NCI-H1436 treated with DMSO at 0.1 percent for 48 hours (cell line): ENCODE measurements around the gene LIPH.
"Not testable (repeated sequence)": the region's sequence is repeated elsewhere in the genome, so short reads cannot be mapped to it uniquely, and the experiment has no call there.

Experiments
- DNase-seq: peaks from one replicate; lab custom pipeline; 2025; lab: John Stamatoyannopoulos, UW

LIPH gene

DNA sequence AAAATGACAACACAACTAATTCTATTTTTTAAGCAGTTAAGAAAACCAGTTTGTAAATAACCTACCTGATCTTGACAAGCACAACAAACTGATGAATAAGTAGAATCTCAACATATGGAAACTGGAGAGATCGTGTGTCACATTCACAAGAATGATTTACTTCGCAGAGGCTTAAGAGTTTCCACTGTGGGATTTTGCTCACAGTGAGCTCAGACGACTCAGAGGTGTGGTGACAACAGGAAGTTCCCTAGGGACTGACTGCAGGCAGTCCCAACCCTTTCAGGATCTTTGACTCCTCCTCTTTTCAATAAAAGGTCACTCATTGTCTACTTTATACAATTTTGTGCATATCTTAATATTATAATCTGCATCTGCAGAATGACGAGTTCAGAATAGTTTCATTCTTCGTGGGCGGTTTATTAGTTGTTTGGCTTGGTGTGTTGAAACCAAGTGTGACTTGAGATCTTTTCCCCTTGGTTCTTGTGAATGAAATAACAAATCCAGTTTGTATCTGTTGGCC is at the start of gene LIPH:
LIPH (minus strand) TSS at position 231 of the 520 bp plus-strand sequence; CDS start at position 114, 117 bp downstream.
- no peak for DNase-seq

DNA sequence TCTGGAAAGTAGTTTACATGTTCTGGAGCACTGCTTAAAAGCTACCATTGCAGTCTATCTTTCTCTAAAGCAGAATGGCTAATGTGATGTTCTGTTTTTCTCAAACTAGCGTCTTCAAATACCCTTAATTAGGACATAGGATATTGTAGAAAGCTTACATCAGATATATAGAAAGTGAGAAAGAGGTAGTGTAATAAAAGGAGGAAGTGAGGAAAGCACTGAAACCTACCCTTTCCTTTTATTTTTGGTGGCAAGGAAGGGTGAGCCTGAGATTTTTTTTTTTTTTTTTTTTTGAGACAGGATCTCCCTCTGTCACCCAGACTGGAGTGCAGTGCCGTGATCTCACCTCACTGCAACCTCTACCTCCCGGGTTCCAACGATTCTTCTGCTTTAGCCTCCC is 43.1 kb upstream of the LIPH start:
- no peak for DNase-seq

DNA sequence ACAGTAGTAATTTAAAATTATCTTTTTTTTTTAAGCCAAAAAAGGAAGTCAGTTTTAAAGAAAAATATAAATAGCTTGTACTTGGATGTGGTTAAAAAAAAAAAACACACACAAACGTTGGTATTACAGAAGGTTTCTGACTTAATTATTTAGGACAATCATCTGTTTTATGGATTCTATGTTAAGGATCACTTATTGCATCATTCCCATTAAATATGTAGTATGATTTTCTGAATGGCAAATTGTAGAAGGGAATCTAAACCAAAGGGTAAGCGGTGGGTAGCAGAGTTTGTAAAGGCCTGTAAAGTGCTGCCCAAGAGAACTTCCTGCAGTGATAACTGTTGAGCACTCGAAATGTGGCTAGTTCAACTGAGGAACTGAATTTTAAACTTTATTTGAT is 41.7 kb upstream of the LIPH start:
- no peak for DNase-seq

DNA sequence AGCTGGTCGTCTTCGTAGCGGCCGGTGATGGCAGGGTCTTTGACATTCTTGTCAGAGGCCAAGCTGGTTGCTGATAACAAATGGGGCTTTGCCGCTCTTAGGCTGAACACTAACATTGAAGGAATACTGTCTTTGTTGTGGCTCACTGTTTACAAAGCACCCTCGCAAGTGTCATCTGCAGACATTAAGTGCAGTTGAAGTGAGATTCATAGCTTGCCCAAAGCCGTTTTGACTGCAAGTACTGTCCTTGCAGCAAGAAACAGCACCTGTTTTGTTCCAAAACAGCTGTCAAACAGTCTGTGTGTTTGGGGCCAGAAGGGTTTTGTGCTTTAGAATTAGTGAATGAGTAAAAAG is 34.3 kb upstream of the LIPH start:
- no peak for DNase-seq

DNA sequence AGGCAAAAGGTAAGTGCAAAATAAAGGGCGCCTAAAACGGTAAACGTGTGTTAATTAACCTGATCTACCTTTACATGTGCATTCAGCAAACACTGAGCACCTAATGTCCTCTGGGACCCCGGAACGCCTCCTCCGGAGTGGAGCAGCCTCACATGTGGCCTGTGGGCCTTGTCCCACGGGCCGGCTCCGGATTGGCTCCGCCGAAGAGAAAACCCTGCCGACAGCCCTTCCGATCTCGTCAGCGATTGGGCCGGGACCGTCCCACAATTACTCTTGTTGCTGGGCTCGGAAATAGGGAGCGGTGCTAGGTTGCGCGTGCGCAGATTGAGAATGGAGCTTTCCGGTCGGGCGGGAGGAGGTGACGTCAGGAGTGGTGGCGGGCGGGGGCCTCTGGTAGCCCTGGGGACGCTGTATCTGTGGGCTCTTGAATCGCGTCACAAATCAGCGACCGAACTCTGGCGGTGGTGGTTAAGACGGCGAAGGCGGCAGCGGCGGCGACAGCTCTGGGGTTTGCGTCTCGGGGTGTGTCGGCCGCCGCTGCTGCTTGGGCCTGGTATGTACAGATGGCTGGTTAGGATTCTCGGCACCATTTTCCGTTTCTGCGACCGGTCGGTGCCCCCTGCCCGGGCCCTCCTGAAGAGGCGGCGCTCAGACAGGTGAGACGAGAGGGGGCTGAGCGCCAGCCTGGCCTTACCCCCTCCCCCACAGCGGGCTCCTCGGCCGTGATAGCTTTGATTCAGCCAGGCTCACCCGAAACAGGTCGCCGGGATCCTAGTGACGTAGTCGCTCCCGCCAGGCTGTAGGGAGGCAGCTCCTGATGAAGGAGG is 33.7 kb upstream of the LIPH start, which contains the start of gene SENP2:
SENP2 (plus strand) TSS at position 437 of the 827 bp plus-strand sequence; CDS start at position 556, 119 bp downstream.
- DNase-seq: peak; percentile 97

DNA sequence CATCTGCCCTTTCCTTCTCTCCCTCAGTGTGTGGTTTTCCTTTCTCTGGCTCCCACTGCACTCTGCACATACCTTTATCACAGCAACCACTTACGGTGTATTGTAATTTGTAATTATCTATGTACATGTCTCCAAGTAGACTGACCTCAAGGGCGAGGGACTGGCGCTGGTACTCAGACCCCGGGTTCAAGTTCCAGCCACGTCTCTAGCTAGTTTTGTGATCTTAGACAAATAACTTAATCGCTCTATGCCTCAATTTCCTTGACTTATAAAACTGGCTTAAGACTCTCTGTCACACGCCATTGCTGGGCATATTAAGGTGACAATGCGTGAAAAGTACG is 33.1 kb upstream of the LIPH start:
- DNase-seq: no peak

DNA sequence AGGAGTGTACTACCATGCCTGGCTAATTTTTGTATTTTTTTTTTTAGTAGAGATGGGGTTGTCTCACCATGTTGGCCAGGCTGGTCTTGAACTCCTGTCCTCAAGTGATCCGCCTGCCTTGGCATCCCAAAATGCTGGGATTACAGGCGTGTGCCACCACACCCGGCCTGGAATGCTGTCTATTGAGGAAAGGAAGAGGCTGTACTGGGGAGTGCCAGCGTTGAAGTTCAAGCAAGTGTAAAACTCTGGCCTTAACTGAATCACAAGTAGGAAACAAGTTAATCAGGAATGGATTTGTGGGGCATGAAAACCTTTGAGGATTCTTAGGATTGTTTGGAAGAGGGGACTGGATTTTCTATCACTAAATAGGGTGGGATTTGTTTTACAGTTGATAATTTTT is 32.3 kb upstream of the LIPH start:
- DNase-seq: no peak

DNA sequence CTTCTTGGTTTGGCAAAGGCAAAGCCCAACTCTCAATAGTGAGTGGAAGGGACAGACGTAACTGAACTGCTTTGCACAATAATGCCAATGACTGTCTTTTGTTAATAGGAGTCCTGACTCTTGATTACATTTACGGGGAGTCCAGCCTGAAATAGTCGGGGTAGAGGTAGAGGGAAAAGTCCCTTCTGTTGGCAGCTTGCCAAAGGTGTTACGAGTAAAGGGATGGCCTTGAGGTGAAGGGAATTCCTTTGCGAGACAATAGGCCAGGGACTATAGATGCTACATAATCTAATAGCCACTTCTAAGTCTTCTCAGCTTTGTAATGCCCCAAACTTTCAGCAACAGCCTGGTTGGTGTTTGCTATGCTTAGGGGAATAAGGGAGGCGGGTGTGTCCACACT is 31.5 kb upstream of the LIPH start:
- no peak for DNase-seq

DNA sequence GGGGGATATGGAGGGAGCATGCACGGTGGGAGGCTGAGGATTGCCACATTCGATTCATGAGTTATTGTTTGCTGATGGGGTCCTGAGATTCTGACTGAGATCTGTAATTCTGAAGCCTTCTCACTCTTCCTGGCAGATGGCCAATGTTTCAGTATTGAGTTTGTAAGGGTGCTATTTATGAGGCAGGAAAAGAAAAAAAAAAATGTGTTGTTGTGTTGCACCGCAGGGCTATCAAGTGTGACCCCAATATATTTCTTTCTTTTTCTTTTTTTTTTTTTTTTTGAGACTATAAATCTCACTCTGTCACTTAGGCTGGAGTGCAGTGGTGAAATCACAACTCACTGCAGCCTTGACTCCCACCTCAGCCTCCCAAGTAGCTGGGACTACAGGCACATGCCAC is 30.5 kb upstream of the LIPH start:
- DNase-seq: no peak

DNA sequence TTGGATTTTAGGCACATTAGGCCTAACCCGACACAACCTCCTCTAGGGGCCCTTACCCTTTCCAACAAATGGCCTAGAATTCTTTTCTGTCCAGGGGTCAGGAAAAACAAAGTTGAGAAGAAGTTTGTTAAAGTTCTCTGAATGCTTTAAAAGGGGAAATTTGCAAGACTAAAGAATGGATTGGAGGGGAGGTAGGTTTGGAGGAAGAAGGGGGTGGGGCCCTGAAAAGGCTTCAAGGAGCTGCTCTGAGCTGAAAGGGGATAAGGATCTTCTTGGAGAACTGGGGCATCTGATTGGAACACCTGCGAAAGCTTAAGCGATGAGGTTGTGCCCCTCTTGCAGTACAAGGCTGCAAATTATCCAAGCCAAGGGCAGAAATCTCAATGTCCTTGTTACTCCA is 29.8 kb upstream of the LIPH start:
- DNase-seq: no peak

DNA sequence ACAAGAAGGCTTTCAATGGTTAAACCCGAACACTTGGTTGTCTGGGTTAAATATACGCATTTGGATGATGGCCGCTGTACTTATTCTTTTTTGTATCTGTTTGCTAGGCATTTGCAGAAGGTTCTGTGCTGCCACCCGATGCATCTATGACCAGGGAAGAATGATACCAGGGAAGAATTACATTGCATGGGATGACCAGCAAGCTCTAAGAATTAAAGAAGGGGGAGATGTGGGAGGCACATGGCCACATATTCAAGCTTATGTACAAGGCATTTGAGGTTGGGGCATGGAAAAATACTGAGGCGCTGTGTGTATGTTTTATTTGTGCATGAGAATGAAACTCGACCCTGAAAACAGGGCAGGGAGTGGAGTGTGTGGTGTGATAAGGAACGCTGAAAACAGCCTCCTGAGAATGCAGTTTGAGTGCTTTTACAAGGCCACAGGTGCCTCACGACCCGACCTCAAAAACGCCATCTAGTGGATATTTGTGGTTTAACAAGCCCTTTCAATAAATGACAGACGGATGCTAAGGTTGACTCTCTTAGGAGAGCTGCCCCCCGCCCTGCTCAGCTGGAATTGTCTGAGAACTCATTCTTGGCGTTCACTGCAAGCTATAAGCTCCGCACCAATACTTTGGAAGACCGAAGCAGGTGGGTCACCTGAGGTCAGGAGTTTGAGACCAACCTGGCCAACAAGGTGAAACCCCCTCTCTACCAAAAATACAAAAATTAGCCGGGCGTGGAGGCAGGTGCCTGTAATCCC is 22.9 kb upstream of the LIPH start:
- DNase-seq: peak; percentile 75

DNA sequence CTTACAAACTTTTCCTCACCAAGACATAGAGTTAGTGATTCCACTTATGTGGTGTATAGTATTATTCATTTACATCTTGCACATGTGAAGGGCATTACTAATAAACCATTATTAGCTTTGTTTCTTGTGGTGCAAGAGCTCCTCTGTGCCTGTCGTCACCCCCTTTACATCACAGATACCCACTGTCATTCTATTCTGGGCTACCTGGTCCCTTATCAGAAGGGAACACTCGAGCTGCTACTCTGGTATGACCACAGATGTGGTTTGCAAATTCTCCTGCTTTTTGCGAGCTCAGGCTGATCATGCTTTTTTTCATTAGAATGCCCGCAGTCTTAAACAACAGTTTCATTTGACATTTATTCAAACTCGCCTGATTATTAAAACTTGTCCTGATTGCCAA is 19.8 kb upstream of the LIPH start:
- DNase-seq: no peak

DNA sequence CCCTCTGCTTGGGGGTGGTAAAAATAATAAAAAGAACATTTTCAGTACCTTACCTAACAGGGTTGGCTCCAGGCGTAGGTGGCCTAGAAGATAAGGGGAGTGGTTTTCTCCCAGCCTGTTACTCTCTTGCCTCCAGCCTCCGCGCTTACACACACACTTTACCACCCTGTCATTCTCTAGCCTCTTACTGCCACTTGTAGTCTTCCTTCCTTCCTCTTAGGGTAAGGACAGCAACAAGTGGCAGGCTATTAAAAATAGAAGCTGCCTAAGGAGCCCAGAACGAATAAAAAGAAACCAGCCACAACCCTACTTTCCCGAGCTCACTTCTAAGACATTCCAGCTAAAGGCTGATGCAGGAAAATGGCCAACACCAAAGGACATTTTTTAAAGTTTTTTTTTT is 9.6 kb upstream of the LIPH start:
- DNase-seq: no peak

DNA sequence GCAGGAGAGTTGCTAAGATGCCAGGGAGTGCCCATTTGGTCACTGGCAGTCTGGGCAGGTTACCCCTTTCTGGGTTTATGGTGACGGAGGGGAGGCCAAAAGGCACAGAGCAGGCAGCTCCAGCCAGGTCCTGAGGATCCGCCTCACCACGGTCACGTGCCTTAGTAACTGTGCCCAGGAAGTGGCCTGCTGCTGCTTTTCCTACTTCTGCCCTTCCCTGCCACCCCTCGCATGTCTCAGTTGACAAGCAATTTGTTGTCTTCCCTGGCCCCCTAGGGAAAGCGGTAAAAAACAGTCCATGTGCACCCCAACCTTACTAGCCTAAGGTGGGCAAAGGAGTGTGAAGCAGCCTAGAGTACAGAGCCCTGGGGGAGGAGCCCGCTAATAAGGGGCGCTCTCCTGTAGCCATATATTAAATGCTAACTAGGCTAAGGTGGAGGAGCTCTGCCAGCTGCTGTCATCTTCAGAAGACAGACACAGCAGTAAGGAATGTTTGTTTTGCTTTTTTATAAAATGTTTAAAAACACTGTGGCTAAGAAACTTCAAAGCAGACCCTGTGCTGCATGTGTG is 9.1 kb upstream of the LIPH start:
- DNase-seq: no peak

DNA sequence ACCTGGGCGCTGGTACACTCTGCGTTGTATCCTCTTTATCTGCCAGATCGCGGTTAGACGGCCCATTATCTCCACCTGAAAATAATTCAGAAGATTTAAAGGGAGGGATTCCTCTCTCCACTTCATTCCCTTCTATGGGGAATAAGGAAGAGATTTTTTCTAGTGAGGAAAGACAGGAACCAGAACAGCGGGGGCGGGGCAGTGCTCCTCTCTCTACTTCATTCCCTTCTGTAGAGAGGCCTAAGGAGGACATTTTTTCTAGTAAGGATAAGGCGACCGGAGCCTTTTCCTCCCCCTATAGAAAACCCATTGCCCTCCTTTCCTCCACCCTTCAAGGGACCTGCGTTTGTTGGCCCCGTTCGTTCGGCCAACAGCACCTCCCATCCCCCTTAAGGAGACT is 8.3 kb upstream of the LIPH start:
- no peak for DNase-seq

DNA sequence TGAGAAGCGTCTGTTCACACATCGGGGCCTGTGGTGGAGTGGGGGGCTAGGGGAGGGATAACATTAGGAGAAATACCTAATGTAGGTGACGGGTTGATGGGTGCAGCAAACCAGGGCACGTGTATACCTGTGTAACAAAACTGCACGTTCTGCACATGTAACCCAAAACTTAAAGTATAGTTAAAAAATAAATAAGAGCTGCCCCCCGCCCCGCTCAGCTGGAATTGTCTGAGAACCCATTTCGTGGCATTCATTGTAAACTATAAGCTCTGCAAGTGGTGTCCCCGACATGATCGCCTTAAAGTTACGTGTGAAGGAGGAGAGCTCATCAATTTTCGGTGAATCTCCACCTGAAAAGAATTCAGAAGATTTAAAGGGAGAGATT is 7.3 kb upstream of the LIPH start:
- no peak for DNase-seq

DNA sequence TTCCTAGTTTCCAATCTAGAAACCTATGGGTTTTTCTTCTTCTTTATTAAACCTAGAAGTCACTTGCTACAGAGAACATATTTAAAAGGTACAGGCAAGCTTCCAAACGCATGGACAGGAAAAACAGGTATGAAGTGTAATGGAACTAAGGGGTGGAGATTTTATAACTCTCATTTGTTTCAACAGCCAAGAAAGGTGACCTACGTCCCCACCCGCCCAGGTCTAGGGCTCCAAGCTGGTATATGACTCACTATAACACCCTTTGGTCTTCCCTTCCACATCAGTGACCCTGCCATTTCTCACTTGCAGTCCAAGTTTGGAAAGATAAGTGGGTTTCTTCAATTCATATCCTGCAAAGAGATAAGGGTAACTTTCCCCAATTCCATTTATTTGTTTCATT is 6.0 kb upstream of the LIPH start:
- no peak for DNase-seq

DNA sequence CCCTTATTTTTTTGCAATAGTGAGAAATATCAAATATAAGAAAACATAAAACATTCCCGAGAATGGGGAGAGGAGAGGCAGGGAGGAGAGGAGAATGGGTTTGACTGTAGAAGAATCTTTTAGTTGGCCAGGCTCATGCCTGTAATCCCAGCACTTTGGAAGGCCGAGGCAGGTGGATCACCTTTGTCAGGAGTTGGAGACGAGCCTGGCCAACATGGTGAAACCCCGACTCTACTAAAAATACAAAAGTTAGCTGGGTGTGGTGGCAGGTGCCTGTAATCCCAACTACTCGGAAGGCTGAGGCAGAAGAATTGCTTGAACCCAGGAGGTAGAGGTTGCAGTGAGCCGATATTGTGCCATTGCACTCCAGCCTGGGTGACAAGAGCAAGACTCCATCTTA is 4.3 kb upstream of the LIPH start:
- not testable (repeated sequence) for DNase-seq

DNA sequence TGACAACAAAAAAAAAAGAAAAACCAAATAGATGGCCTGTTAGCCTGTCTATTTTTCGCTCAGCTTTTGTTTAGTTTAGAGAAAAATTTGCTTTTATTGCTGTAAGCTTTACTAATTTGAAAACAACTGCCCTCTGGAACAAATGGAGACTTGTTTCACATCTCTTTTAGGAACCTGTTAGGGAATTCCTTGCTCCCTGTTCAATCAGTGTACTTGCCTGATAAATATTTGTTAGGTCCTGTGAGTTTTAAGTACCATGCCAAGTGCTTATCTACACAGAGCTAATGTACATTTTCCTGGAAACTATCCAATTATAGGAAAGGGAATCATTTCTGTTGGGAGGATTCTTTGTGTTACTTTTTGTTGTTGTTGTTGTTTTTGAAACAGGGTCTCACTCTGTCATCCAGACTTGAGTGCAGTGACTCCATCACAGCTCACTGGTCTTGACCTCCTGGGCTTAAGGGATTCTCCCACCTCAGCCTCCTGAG is 3.5 kb upstream of the LIPH start:
- no peak for DNase-seq

DNA sequence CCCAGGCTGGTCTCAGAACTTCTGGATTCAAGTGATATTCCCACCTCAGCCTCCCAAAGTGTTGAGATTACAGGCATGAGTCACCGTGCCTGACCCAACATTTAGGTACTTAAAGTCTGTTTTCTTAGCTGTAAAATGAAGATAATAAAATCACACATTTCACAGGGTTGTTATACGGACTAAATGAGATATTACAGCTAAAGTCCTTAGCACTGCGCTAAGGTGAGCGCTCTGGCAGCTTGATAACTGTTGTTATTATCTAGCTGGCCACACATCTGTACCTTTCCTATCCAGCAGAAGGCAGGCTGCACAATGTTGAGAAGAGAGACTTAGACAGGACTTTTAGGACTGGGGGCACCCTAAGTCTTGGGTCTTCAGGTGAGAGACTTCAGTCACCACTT is 2.7 kb upstream of the LIPH start:
- DNase-seq: no peak

DNA sequence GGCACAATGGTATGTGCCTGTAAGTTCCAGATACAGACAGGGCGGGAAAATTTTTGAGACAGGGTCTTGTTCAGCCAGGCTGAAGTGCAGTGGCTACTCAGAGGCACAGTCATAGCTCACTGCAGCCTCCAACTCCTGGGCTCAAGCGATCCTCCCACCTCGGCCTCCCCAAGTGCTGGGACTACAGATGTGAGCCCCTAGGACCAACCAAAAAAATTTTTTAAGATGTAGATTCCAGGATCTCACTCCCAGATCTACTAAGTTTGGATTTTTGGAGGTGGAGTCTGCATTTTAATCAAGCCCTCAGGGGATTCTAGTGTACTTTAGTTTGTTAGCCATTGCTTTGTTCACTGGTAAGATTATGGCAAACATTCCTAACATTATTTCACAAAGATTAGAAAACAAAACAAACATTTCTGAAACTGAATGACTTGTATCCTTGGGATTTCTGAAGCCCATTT is 2.7 kb downstream of the LIPH start:
- no peak for DNase-seq

DNA sequence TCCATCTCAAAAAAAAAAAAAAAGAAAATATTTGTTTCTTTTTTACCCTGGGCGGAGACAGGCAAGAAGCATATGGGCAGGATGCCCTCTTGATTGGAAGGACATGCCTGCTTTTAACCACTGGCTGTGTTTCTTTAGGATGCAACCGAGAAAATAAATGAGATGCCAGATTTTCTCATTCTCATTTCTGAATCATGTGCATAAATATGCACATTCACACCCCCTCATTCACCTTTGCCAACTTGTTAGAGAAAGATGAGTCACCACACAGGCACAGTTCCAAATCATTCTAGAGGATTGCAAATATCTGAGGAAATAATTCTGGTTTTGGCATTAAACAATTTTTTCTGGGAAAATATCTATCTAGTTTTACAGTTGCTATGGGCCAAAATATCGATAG is 3.3 kb downstream of the LIPH start:
- DNase-seq: no peak

DNA sequence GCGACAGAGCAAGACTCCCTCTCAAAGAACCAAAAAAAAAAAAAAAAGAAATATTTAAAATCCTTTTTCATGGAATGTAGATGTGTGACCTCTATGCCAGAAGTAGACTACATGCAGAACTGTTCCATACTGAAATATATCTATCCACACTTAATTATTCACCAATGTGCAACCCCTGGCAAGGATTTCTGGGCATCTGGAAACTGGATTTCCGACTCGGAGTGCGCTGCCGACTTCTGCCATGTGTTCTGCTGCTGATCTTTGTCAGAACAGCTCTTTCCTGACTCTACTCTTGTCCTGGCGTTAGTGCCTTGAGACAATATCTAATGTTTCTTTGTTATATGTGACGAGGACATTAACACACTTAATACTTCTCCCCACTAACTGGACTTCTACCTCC is 11.7 kb downstream of the LIPH start:
- no peak for DNase-seq
